Sigmoid colon (tissue), 7 donors: ENCODE measurements around the gene MBTPS2. TPM values are rescaled to one million over a fixed set of nuclear protein-coding genes. Genes with fewer than 3 reads are reported as not detected.

ENCODE experiments used
- DNase-seq: peaks from one replicate; pipeline ENCODE4 v3.0.0-alpha.2; 2019
- H3K27ac ChIP-seq, 4 donors: fragments of 200-600 bp; sonication (generic); one replicate each; pipeline ENCODE4 v1.5.1; 2016 to 2019; ENCODE audit warnings: mild to moderate bottlenecking in 1 of 4
- H3K27me3 ChIP-seq, 3 donors: fragments of 200-600 bp; sonication (generic); one replicate each; pipeline ENCODE4 v1.5.1; 2019; ENCODE audit warnings: mild to moderate bottlenecking in 1 of 3
- H3K36me3 ChIP-seq, 4 donors: fragments of 200-600 bp; sonication (generic); one replicate each; pipeline ENCODE4 v1.5.1; 2016 to 2019
- H3K4me1 ChIP-seq, 4 donors: fragments of 200-600 bp; sonication (generic); one replicate each; pipeline ENCODE4 v1.5.1; 2017 to 2019
- H3K4me3 ChIP-seq, 4 donors: fragments of 200-600 bp; sonication (generic); one replicate each; pipeline ENCODE4 v1.5.1; 2017 to 2019; ENCODE audit warnings: mild to moderate bottlenecking in 2 of 4, moderate library complexity in 1 of 4
- H3K9me3 ChIP-seq, 4 donors: fragments of 200-600 bp in 3 of 4; sonication (generic) in 3 of 4; one replicate each; pipeline versions ENCODE4 v1.5.1 to v1.6.1; 2013 to 2019
- CTCF ChIP-seq, 4 experiments: fragments of 450-650 bp in 3 of 4; fragments of 200-600 bp in 1 of 4; IDR thresholded peaks; one replicate each; pipeline ENCODE4 v1.5.1; 2016 to 2019; ENCODE audit warnings: antibody characterized with exemption in 4 of 4, mild to moderate bottlenecking in 3 of 4, moderate library complexity in 2 of 4
- EP300 ChIP-seq, 4 donors: sonication (generic); formaldehyde crosslinking; IDR thresholded peaks; one replicate each; pipeline ENCODE4 v1.6.1; 2017; ENCODE audit warnings: antibody characterized with exemption in 4 of 4
- POLR2A ChIP-seq, 2 donors: fragments of 450-650 bp; IDR thresholded peaks; one replicate each; pipeline ENCODE4 v1.6.1; 2016; ENCODE audit warnings: antibody characterized with exemption in 2 of 2, mild to moderate bottlenecking in 2 of 2, moderate library complexity in 2 of 2
- POLR2AphosphoS5 ChIP-seq, 4 donors: sonication (generic); formaldehyde crosslinking; IDR thresholded peaks; one replicate each; pipeline ENCODE4 v1.6.1; 2017; ENCODE audit warnings: antibody characterized with exemption in 4 of 4
- WGBS, 2 donors: extraction: QIAGEN DNeasy Blood & Tissue Kit; methylation state at CpG; one replicate each; pipeline ENCODE4 v1.1.7; 2013; 5-methylcytosine and 5-hydroxymethylcytosine counted together
- intact Hi-C: fragments of 100-400 bp; cut with DNase I; formaldehyde crosslinking; loops from one replicate; pipeline ENCODE4 v1.15.1; 2023
- polyA plus RNA-seq, 3 donors: library from polyadenylated mRNA; stranded (reverse); fragments of 200-250 nt; gene quantifications; one replicate each; pipeline ENCODE4 v1.2.3, GENCODE V29; 2013
- total RNA-seq, 4 donors: library from RNA; depleted of rRNA; stranded (reverse); fragments of >200 nt; gene quantifications; one replicate each; pipeline ENCODE4 v1.1.0, GENCODE V29; 2016
- donor health status: healthy with polysubstance abuse.
- donor health status: Bipolar disorder and iron deficiency.
- donor health status: healthy.

MBTPS2 gene
- total and polyA plus RNA-seq, 7 donors, result under 0.01 to 15.8 (median 9.9) TPM

GRCh38 chrX:21907260-21907659 lies 67.8 kb downstream of the MBTPS2 start:
- 88 to 100% methylated on average over 1 of the region's 1 CpG for WGBS, 2 donors
- Histone ChIP-seq H3K4me3 (no peak overlapping the region), H3K4me1 (no peaks in the 10 kb centered on the region), H3K27me3 (no peaks in the 10 kb centered on the region), H3K9me3 (no peaks in the 10 kb centered on the region), H3K27ac (no peak overlapping the region), H3K36me3 (no peaks in the 10 kb centered on the region)
- intact Hi-C loops, result no loop called here
- no peak for DNase-seq
- TF ChIP-seq POLR2A (IDR thresholded peaks at IDR 0.05), result no peak
- no peak for TF ChIP-seq POLR2AphosphoS5 (IDR thresholded peaks at IDR 0.05)
- no peak for TF ChIP-seq EP300 (IDR thresholded peaks at IDR 0.05)
- TF ChIP-seq CTCF (IDR thresholded peaks at IDR 0.05), result no peak

- no peak overlapping the region for H3K27ac ChIP-seq
- no peak for TF ChIP-seq CTCF (IDR thresholded peaks at IDR 0.05)
- TF ChIP-seq EP300 (IDR thresholded peaks at IDR 0.05), result no peak
- TF ChIP-seq POLR2AphosphoS5 (IDR thresholded peaks at IDR 0.05), result no peak
- TF ChIP-seq POLR2A (IDR thresholded peaks at IDR 0.05), result no peak
- DNase-seq, result no peak
- no peaks in the 10 kb centered on the region for H3K27me3 ChIP-seq
- no peak overlapping the region for H3K4me3 ChIP-seq
- H3K36me3 ChIP-seq, result no peaks in the 10 kb centered on the region
- H3K4me1 ChIP-seq, result no peaks in the 10 kb centered on the region
- no peaks in the 10 kb centered on the region for H3K9me3 ChIP-seq
- WGBS, 2 donors, result 97 to 98% methylated on average over 4 of the region's 4 CpGs
- intact Hi-C loops, result no loop called here
Measured at GRCh38 chrX:21911481-21911880, 72.1 kb downstream of the MBTPS2 start.

- intact Hi-C loops, result no loop called here
- TF ChIP-seq POLR2AphosphoS5 (IDR thresholded peaks at IDR 0.05), result no peak
- TF ChIP-seq EP300 (IDR thresholded peaks at IDR 0.05), result no peak
- no peak for TF ChIP-seq POLR2A (IDR thresholded peaks at IDR 0.05)
- TF ChIP-seq CTCF (IDR thresholded peaks at IDR 0.05), result no peak
- 97% methylated on average over 1 of the region's 1 CpG for WGBS, 2 donors
- Histone ChIP-seq H3K27ac (no peak overlapping the region), H3K4me3 (no peak overlapping the region), H3K27me3 (no peaks in the 10 kb centered on the region), H3K9me3 (no peaks in the 10 kb centered on the region), H3K4me1 (no peaks in the 10 kb centered on the region), H3K36me3 (no peaks in the 10 kb centered on the region)
- DNase-seq, result no peak
Measured at GRCh38 chrX:21912220-21912619, 72.8 kb downstream of the MBTPS2 start.

GRCh38 chrX:21912989-21913388 lies 73.6 kb downstream of the MBTPS2 start:
- DNase-seq, result no peak
- Histone ChIP-seq H3K27ac (no peak overlapping the region), H3K36me3 (no peaks in the 10 kb centered on the region), H3K4me1 (no peaks in the 10 kb centered on the region), H3K9me3 (no peaks in the 10 kb centered on the region), H3K27me3 (no peaks in the 10 kb centered on the region), H3K4me3 (no peak overlapping the region)
- WGBS, 2 donors, result 96 to 98% methylated on average over 4 of the region's 4 CpGs
- TF ChIP-seq POLR2A (IDR thresholded peaks at IDR 0.05), result no peak
- no peak for TF ChIP-seq CTCF (IDR thresholded peaks at IDR 0.05)
- no peak for TF ChIP-seq POLR2AphosphoS5 (IDR thresholded peaks at IDR 0.05)
- no peak for TF ChIP-seq EP300 (IDR thresholded peaks at IDR 0.05)
- intact Hi-C loops, result no loop called here

GRCh38 chrX:21926116-21926515 lies 86.7 kb downstream of the MBTPS2 start:
- H3K27ac ChIP-seq, result peak overlapping the region in 3 of 4 donors; percentile 15 to 45 (median 42)
- peak overlapping the region in 1 of 4 donors; percentile 6 for H3K4me3 ChIP-seq
- no peaks in the 10 kb centered on the region for H3K4me1 ChIP-seq
- no peaks in the 10 kb centered on the region for H3K27me3 ChIP-seq
- no peak for TF ChIP-seq POLR2A (IDR thresholded peaks at IDR 0.05)
- no peak for TF ChIP-seq CTCF (IDR thresholded peaks at IDR 0.05)
- no peak for TF ChIP-seq POLR2AphosphoS5 (IDR thresholded peaks at IDR 0.05)
- TF ChIP-seq EP300 (IDR thresholded peaks at IDR 0.05), result no peak
- no peaks in the 10 kb centered on the region for H3K36me3 ChIP-seq
- intact Hi-C loops, result no loop called here
- WGBS, 2 donors, result 64 to 76% methylated on average over 3 of the region's 3 CpGs
- no peaks in the 10 kb centered on the region for H3K9me3 ChIP-seq
- no peak for DNase-seq
